PC-9 (cell line): ENCODE data around the gene EFNA3.

Experiments
- EZH2 ChIP-seq: fragments of 200-600 bp; sonication (generic); IDR thresholded peaks from 2 replicates; pipeline ENCODE4 v1.8.0; 2017; ENCODE audit warnings: antibody characterized with exemption, low read depth
- TF ChIP-seq, protein P1 (sequence below): fragments of 200-600 bp; sonication (generic); conservative IDR thresholded peaks from 2 replicates; pipeline ENCODE4 v1.6.1; 2017; ENCODE audit warnings: mixed run types, antibody characterized with exemption, mild to moderate bottlenecking, moderate library complexity

DNA sequence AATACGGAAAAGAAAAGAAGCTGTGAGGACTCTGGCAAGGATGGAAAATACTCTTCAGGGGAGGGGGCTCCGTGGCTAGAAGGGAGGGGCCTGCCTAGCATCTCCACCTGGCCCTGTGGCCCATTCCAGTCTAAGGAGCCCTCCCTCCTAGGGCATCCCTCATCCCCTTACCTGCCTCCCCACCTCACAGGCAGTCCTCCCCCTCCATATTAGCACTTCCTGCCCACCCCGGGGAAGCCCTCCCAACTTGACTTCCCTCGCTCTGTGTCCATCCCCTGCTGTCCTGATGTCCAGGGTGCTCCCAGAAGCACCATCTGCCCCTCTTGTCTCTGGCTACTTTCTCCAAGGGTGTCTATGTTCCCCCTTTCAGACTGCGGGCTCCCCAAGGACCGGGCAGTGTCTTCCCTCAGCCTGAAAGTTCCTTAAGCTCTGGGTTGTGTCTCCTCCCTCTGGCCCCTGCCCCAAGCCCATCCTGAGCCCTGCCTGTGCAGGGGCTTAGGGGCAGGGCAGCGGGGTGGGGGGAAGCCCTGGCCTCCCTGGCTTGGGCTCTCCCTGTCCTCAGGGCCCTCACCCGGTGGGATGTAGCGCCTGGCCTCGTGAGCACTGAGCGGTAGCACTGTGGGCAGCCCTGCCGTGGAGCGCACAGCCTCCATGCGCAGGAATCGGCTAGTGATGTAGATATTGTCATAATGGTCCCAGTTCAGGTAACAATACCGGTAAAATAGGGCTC lies 49.0 kb upstream of the EFNA3 start:
- TF ChIP-seq, protein P1, sequence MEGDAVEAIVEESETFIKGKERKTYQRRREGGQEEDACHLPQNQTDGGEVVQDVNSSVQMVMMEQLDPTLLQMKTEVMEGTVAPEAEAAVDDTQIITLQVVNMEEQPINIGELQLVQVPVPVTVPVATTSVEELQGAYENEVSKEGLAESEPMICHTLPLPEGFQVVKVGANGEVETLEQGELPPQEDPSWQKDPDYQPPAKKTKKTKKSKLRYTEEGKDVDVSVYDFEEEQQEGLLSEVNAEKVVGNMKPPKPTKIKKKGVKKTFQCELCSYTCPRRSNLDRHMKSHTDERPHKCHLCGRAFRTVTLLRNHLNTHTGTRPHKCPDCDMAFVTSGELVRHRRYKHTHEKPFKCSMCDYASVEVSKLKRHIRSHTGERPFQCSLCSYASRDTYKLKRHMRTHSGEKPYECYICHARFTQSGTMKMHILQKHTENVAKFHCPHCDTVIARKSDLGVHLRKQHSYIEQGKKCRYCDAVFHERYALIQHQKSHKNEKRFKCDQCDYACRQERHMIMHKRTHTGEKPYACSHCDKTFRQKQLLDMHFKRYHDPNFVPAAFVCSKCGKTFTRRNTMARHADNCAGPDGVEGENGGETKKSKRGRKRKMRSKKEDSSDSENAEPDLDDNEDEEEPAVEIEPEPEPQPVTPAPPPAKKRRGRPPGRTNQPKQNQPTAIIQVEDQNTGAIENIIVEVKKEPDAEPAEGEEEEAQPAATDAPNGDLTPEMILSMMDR: no peak
- no peak for TF ChIP-seq EZH2
